Natural killer cell (primary cell): ENCODE data around the gene AGBL4. TPM values are rescaled to one million over a fixed set of nuclear protein-coding genes. Genes with fewer than 3 reads are reported as not detected.

Experiments used
- ATAC-seq, 3 donors: fragments of 150-1000 bp in 2 of 3; fragments of 200-7000 bp in 1 of 3; cut with Tn5 transposase; 1 replicate in 1 of 3; 2 replicates in 2 of 3; pipeline ENCODE4 v1.10.0; 2021; ENCODE audit warnings: mild to moderate bottlenecking in 2 of 3, moderate library complexity in 2 of 3
- DNase-seq, 2 donors: peaks; one replicate each; pipeline versions ENCODE4 v3.0.0 to v3.0.0-alpha.2; 2013 to 2021; ENCODE audit warnings: mixed read lengths in 1 of 2
- H3K27ac ChIP-seq: one replicate; pipeline ENCODE4 v1.5.1; 2013; ENCODE audit warnings: mild to moderate bottlenecking, low read length
- H3K27me3 ChIP-seq: one replicate; pipeline ENCODE4 v1.6.1; 2013; ENCODE audit warnings: low read length; ENCODE audit not compliant: control insufficient read depth, insufficient read depth
- H3K36me3 ChIP-seq: one replicate; pipeline ENCODE4 v1.6.1; 2013; ENCODE audit warnings: low read length; ENCODE audit not compliant: control insufficient read depth, insufficient read depth
- H3K4me1 ChIP-seq: one replicate; pipeline ENCODE4 v1.6.1; 2013; ENCODE audit warnings: low read length; ENCODE audit not compliant: control insufficient read depth, insufficient read depth
- H3K4me3 ChIP-seq: one replicate; pipeline ENCODE4 v1.5.1; 2013; ENCODE audit warnings: low read length
- H3K9me3 ChIP-seq: one replicate; pipeline ENCODE4 v1.6.1; 2013; ENCODE audit warnings: low read length; ENCODE audit not compliant: control insufficient read depth, insufficient read depth
- H3K27ac Mint-ChIP-seq, 2 donors: one replicate each; pipeline ENCODE4 v1.8.0; 2022; ENCODE audit warnings: mild to moderate bottlenecking in 2 of 2, mixed read lengths in 2 of 2, moderate library complexity in 1 of 2
- H3K27me3 Mint-ChIP-seq, 2 donors: one replicate each; pipeline ENCODE4 v1.8.0; 2022; ENCODE audit warnings: low read depth in 2 of 2, mixed read lengths in 2 of 2
- H3K36me3 Mint-ChIP-seq: one replicate; pipeline ENCODE4 v1.8.0; 2022; ENCODE audit warnings: mixed read lengths
- H3K4me1 Mint-ChIP-seq, 2 donors: one replicate each; pipeline ENCODE4 v1.8.0; 2022; ENCODE audit warnings: mixed read lengths in 2 of 2
- H3K4me3 Mint-ChIP-seq: one replicate; pipeline ENCODE4 v1.8.0; 2022; ENCODE audit warnings: mild to moderate bottlenecking, moderate library complexity, mixed read lengths
- H3K9me3 Mint-ChIP-seq, 2 donors: one replicate each; pipeline ENCODE4 v1.8.0; 2022; ENCODE audit warnings: mixed read lengths in 2 of 2
- CTCF ChIP-seq: fragments of 200-600 bp; IDR thresholded peaks from one replicate; pipeline ENCODE4 v1.8.0; 2022; ENCODE audit warnings: antibody characterized with exemption
- WGBS: methylation state at CpG from one replicate; pipeline ENCODE4 v1.1.7; 2013; ENCODE audit warnings: missing lambda C conversion rate; ENCODE audit not compliant: insufficient coverage; 5-methylcytosine and 5-hydroxymethylcytosine counted together
- intact Hi-C: fragments of 100-400 bp; cut with micrococcal nuclease; formaldehyde crosslinking; loops from one replicate; pipeline ENCODE4 v1.14.2; 2022
- total RNA-seq, 4 donors: library from RNA; stranded (reverse); fragments of 120-200 nt in 1 of 4; gene quantifications; one replicate each; pipeline versions ENCODE4 v1.2.3 to v1.2.4, GENCODE V29; 2013 to 2022

The AGBL4 gene
- total RNA-seq, 3 donors from 2014 or later (not counting 1 experiment from before 2014, with no cell fraction given): not detected

DNA sequence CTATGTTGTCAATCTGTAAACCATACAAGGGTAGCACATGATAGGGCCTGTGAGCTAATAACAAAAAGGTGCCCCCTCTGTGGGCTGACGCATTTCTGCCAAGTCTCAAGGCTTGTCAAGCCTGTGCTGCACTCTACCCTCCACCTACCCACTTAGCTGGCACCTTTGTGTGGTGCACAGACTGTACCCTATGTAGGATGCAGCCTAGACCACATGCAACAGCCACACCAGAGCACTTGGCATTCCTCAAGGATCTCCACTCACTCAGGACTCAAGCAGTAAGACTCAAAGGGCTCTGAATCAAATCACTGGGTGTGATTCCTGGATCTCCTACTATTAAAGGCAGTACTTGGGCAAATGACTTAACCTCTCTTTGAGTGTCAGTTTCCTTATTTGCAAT is 1380.6 kb downstream of the AGBL4 start:
- Mint-ChIP-seq H3K9me3 (no peaks in the 10 kb centered on the region), H3K4me1 (no peaks in the 10 kb centered on the region), H3K4me3 (no peak overlapping the region), H3K36me3 (no peaks in the 10 kb centered on the region), H3K27ac (no peak overlapping the region), H3K27me3 (peaks cover 8 to 22% of the 10 kb centered on the region in 2 donors)
- TF ChIP-seq CTCF: no peak
- Histone ChIP-seq H3K36me3 (no peaks in the 10 kb centered on the region), H3K4me1 (no peaks in the 10 kb centered on the region), H3K4me3 (no peak overlapping the region), H3K27me3 (no peaks in the 10 kb centered on the region), H3K27ac (no peak overlapping the region), H3K9me3 (no peaks in the 10 kb centered on the region)
- WGBS: 92% methylated on average over 1 of the region's 1 CpG
- intact Hi-C loops: no loop called here
- DNase-seq (no peak), ATAC-seq (no peak)

GRCh38 chr1:48640836-48641492 is 1382.8 kb downstream of the AGBL4 start:
- DNase-seq (no peak), ATAC-seq (no peak)
- no peaks in the 10 kb centered on the region for H3K36me3 Mint-ChIP-seq
- no peaks in the 10 kb centered on the region for H3K9me3 Mint-ChIP-seq
- intact Hi-C loops: no loop called here
- H3K36me3 ChIP-seq: no peaks in the 10 kb centered on the region
- no peak overlapping the region for H3K4me3 Mint-ChIP-seq
- no peak overlapping the region for H3K4me3 ChIP-seq
- H3K27ac ChIP-seq: no peak overlapping the region
- no peaks in the 10 kb centered on the region for H3K9me3 ChIP-seq
- no peaks in the 10 kb centered on the region for H3K27me3 ChIP-seq
- no peak for TF ChIP-seq CTCF
- no peak overlapping the region for H3K27ac Mint-ChIP-seq
- H3K4me1 Mint-ChIP-seq: no peaks in the 10 kb centered on the region
- peaks cover 8 to 38% of the 10 kb centered on the region in 2 donors for H3K27me3 Mint-ChIP-seq
- 92% methylated on average over 5 of the region's 5 CpGs for WGBS
- H3K4me1 ChIP-seq: no peaks in the 10 kb centered on the region

DNA sequence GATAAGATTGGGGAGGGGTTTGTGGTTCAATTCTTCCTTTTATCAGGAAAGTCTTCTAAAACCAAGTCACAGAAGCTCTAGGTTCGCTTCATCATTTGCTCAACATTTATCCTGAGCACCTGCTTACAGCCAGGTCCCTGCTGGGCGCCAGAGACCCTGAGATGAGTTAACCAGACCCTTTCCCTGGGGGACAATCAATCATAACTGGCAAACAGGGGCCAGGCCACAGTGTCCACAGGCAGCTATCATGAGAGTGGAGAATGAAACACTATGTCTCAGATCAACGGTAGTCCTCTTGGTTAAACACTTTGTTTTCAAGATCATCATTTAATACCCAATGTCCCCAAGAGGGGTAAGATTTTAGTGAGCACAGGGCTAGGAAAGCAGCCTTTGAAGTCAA is 1393.9 kb downstream of the AGBL4 start:
- Histone ChIP-seq H3K27me3 (no peaks in the 10 kb centered on the region), H3K4me1 (no peaks in the 10 kb centered on the region), H3K4me3 (no peak overlapping the region), H3K9me3 (no peaks in the 10 kb centered on the region), H3K36me3 (no peaks in the 10 kb centered on the region), H3K27ac (no peak overlapping the region)
- DNase-seq (no peak), ATAC-seq (no peak)
- H3K4me1 Mint-ChIP-seq: no peaks in the 10 kb centered on the region
- no peak for TF ChIP-seq CTCF
- H3K4me3 Mint-ChIP-seq: no peak overlapping the region
- H3K36me3 Mint-ChIP-seq: no peaks in the 10 kb centered on the region
- intact Hi-C loops: no loop called here
- H3K27me3 Mint-ChIP-seq: peaks cover 7 to 23% of the 10 kb centered on the region in 2 donors
- H3K27ac Mint-ChIP-seq: no peak overlapping the region
- H3K9me3 Mint-ChIP-seq: no peaks in the 10 kb centered on the region
- WGBS: 74% methylated on average over 3 of the region's 3 CpGs

DNA sequence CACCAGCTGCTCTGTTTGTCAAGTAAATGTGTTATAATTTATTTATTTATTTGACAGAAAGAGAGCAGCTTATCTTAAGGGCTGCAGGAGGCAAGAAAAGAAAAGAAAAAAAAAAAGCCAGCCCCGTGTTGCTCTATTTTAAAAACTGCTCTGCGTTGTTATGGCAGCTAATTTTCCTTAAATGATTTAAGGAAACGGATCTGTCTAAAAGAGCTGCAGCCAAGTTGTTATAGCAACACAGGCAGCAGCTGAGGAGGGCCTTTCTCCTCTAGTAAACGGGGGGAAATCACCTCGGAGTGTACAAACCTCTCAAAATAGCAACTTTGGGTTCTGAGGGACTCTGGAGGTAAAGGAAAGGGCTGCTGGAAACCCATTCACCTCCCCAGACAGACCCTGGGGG is 1396.3 kb downstream of the AGBL4 start:
- no peaks in the 10 kb centered on the region for H3K27me3 ChIP-seq
- H3K27me3 Mint-ChIP-seq: peaks cover 15 to 21% of the 10 kb centered on the region in 2 donors

More for the DNA sequence above, 1396.3 kb downstream of the AGBL4 start:
- Mint-ChIP-seq H3K36me3 (no peaks in the 10 kb centered on the region), H3K9me3 (no peaks in the 10 kb centered on the region), H3K4me1 (no peaks in the 10 kb centered on the region), H3K27ac (no peak overlapping the region), H3K4me3 (no peak overlapping the region)
- 7% methylated on average over 4 of the region's 5 CpGs for WGBS
- no peak overlapping the region for H3K27ac ChIP-seq
- TF ChIP-seq CTCF: no peak
- no peaks in the 10 kb centered on the region for H3K9me3 ChIP-seq
- H3K4me3 ChIP-seq: no peak overlapping the region
- intact Hi-C loops: no loop called here
- ATAC-seq (no peak), DNase-seq (no peak)
- no peaks in the 10 kb centered on the region for H3K4me1 ChIP-seq
- no peaks in the 10 kb centered on the region for H3K36me3 ChIP-seq
